Cardiac fibroblast (primary cell): Measurements from ENCODE around the gene CAMKK2.

ENCODE experiments used
- DNase-seq, 2 donors: peaks; one replicate each; pipeline versions ENCODE4 v3.0.0 to v3.0.0-alpha.2; 2010; ENCODE audit warnings: low read depth in 2 of 2
- H3K4me3 ChIP-seq, 2 donors: replicated peaks in 1 of 2; 1 replicate in 1 of 2; 2 replicates in 1 of 2; pipeline ENCODE4 v1.5.1; 2011; ENCODE audit warnings: low read depth in 2 of 2, low read length in 2 of 2, mild to moderate bottlenecking in 2 of 2, moderate library complexity in 1 of 2
- CTCF ChIP-seq: IDR thresholded peaks from one replicate; pipeline ENCODE4 v1.5.1; 2011; ENCODE audit warnings: low read depth, mild to moderate bottlenecking, low read length, inconsistent platforms

The CAMKK2 gene

DNA sequence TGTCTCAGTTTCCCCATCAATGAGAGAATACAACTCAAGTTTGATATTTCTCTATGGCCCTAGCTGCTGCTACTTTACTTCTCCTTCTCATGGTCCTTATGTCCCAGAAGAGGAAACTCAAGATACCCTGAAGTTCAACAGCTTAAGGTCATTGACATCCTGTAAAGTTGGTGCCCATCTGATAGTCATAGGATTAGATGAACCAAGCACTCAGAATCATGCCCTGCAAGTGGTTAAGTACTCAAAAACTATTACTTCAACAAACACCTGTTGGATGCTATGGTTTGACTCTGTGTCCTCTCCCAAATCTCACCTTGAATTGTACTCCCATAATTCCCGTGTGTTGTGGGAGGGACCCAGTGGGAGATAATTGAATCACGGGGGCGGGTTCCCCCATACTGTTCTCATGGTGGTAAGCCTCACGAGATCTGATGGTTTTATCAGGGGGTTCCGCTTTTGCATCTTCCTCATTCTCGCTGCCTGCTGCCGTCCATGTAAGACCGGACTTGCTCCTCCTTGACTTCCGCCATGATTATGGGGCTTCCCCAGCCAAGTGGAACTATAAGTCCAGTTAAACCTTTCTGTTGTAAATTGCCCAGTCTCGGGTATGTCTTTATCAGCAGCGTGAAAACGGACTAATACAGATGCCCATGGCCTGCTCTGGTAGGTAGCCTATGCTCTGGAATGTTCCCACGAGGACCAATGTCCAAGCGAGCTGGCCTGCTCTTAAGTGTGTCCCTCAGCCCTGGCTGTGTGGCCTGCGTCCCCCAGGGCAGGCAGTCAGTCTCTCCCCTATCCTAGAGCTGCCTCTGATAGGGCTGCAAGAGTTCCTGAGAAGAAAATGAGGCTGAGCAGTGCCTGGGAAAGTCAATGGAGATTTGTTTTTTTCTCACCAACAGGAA is 18.1 kb downstream of the CAMKK2 start:
- no peak for DNase-seq
- no peak overlapping the region for H3K4me3 ChIP-seq
- no peak for TF ChIP-seq CTCF

DNA sequence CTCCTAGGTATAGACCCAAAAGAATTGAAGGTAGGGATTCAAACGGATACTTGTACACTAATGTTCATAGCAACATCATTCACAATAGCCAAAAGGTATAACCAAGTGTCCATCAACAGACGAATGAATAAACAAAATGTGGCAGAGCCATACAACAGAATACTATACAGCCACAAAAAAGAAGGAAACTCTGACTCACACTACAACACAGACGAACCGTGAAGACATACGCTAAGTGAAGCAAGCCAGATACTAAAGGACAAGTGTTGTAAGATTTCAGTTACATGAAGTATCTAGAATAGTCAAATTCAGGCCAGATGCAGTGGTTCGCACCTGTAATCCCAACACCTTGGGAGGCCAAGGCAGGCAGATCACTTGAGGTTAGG is 19.1 kb downstream of the CAMKK2 start:
- no peak for TF ChIP-seq CTCF
- H3K4me3 ChIP-seq, result no peak overlapping the region
- DNase-seq, result no peak

DNA sequence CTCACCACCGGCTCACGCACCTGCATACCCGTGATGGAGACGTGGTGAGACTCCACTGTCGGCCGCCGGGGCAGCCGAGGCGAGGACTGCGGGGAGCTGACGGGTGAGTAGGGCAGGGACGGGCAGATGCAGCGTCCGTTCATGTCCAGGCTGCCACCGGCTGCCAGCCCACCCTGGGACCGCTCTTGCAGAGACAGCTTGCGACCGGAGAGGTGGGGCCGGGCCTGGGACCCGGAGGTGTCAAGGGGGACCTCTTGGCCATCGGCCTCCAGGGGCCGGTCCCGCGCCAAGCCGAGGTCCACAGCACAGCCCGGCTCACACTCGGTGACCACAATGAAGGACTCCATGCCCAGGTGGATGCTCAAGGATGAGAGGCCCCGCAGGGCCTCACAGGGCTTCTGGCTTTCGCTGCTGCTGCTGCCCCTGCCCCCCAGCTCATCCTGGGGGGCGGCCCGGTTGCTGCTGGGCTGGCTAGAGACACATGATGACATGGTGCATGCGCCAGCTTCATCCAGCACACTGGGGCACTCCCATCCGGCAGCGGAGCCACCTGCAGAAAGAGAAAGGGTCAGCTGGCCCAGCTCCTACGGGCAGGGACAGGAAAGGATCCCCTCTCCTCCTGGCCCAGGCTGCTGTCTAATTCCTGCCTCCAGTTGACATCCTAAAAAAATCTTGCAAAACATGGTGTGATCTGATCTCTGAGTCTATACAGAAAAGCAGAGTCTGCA is 22.3 kb downstream of the CAMKK2 start:
- DNase-seq, result no peak
- H3K4me3 ChIP-seq, result no peak overlapping the region
- no peak for TF ChIP-seq CTCF

DNA sequence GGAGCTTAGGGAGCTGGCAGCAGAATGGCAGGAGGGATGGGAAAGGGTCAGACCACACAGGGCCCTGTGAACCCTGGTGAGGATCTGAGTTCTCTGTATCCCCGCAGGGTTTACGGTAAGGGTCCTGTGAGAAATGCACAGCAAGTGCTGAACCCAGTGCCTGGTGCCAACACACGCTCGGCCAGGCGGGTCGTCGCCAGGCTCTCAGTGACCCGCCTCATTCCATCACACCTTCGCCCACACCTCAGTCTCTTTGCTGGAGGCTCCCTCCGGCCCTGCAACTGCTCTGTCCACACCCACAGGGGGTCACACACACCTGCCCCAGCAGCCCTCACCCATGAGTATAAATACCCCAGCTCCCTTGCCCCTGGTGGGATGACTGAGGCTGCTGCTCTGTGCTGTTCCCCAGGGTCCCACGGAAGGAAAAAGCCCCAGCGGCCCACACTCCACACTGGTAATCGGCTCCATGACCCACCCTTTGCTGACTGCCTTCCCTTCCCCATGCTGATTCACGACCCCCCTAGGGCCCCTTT is 23.1 kb downstream of the CAMKK2 start:
- no peak for DNase-seq
- no peak for TF ChIP-seq CTCF
- no peak overlapping the region for H3K4me3 ChIP-seq

DNA sequence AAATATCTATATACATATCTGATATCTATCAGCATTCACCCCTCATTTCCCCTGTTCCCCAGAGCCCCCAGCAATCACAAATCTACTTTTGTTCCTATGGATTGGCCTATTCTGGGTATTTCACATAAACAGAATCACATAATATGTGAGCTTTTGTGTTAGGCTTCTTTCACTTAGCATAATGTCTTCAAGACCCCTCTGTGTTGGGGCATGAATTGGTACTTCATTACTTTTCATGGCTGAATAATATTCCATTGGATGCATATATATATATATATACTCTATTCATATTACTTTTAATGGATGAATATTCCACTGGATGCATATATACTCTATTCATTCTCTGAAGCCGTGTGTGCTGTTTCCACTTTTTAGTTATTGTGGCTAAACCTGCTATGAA is 28.7 kb downstream of the CAMKK2 start:
- no peak for TF ChIP-seq CTCF
- H3K4me3 ChIP-seq, result no peak overlapping the region
- DNase-seq, result no peak

DNA sequence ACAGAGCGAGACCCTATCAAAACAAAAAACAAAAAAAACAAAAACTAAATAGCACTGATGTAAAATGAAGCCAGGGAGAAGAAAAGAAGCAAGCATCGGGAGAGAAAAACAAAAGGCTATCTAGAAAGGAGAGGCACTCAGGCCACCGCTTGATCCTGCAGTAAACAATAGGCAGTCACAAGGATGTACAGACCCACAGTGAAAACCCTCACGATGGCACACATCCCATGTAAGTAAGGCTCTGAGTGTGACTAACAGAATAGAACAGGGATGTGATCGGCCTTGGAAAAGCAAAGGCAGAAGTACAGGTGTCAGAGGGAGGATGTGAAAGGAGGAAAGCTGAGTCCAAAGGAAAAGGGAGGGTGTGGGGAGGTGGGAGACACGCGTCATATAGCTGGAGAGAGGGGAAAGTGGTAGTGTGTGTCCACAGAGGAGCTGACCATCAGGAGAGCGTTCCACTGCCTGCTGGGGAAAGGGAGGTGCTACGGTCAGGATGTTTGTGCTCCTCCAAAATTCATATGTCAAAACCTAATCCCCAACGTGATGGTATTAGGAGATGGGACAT is 31.5 kb downstream of the CAMKK2 start:
- no peak overlapping the region for H3K4me3 ChIP-seq
- TF ChIP-seq CTCF, result no peak

More for the DNA sequence above, 31.5 kb downstream of the CAMKK2 start:
- no peak for DNase-seq
